Measurements from ENCODE around the gene CSTPP1.

Gene CSTPP1

DNA sequence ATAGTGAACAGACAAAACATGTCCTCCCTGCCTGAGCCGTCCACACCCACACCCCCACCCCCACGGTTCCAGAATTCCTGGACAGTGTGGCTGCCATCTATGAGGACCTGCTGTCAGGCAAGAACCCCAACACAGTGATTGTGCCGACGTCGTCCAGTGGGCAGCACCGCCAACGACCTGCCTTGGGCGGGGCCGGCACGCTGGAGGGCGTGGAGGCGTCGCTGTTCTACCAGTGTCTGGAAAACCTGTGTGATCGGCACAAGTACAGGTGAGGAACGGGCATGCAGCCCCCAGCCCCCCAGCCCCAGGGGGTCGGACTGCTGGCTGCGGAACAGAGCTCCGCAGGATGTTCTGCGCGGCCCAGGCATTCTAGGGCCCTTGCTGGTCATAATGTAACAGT is 220.4 kb downstream of the CSTPP1 start:
- no peaks in the 10 kb centered on the region for H3K27me3 ChIP-seq (ENCODE audit: control insufficient read depth in 1 of 2, insufficient read depth in 2 of 2, low read length in 2 of 2)
- H3K9me3 ChIP-seq (ENCODE audit: control insufficient read depth in 2 of 2, low read length in 2 of 2), result no peaks in the 10 kb centered on the region
- no peak overlapping the region for H3K9ac ChIP-seq (ENCODE audit: low read length in 2 of 2)
- H3K36me3 ChIP-seq (ENCODE audit: control insufficient read depth in 2 of 2, insufficient read depth in 2 of 2, low read length in 2 of 2), result peaks cover 0 to 9% of the 10 kb centered on the region in 2 donors
- no peak overlapping the region for H3K27ac ChIP-seq (ENCODE audit: low read length)
- H3K4me1 ChIP-seq (ENCODE audit: control insufficient read depth, insufficient read depth, low read length), result peaks cover 24% of the 10 kb centered on the region
- H3K4me3 ChIP-seq (ENCODE audit: low read length in 2 of 2), result no peak overlapping the region

DNA sequence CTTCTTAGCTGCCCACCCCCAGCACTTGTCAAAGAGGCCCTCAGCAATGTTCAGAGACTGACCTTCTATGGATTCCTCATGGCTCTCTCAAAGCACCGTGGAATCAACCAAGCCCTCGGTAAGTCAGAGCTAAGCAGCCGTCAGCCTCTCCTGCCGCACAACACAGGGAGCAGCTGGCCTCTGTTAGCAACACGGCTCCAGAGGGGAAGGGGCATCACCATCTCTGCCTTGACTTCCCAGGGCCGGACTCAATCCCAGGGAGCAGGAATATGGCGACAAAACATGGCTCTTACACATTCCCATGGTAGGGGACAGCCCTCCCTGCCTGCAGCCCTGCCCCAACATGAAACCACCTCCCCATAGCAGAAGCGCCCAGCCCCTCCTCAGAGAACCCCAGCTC is 221.2 kb downstream of the CSTPP1 start:
- Histone ChIP-seq H3K9ac (ENCODE audit: low read length in 2 of 2) (no peak overlapping the region), H3K36me3 (ENCODE audit: control insufficient read depth in 2 of 2, insufficient read depth in 2 of 2, low read length in 2 of 2) (peaks cover 0 to 11% of the 10 kb centered on the region in 2 donors), H3K4me1 (ENCODE audit: control insufficient read depth, insufficient read depth, low read length) (peaks cover 28% of the 10 kb centered on the region), H3K4me3 (ENCODE audit: low read length in 2 of 2) (no peak overlapping the region), H3K27me3 (ENCODE audit: control insufficient read depth in 1 of 2, insufficient read depth in 2 of 2, low read length in 2 of 2) (no peaks in the 10 kb centered on the region), H3K27ac (ENCODE audit: low read length) (no peak overlapping the region), H3K9me3 (ENCODE audit: control insufficient read depth in 2 of 2, low read length in 2 of 2) (no peaks in the 10 kb centered on the region)

DNA sequence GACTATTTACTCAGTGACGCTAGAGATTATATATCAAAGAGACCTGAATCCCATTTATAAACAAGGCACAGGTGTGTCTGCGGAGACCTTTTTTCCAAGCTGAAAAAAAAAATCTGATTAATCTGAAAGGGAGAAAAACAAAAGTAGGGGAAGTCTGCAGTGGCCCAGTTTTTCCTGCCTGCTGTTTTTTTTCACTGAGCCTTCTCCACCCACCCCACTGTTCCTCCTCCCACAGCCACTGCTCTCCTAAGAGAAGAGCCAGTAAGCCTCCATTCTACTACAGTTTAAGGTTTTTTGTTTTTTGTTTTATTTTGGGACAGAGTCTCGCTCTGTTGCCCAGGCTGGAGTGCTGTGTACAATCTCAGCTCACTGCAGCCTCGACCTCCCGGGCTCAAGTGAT is 221.7 kb downstream of the CSTPP1 start:
- Histone ChIP-seq H3K36me3 (ENCODE audit: control insufficient read depth in 2 of 2, insufficient read depth in 2 of 2, low read length in 2 of 2) (peaks cover 0 to 14% of the 10 kb centered on the region in 2 donors), H3K4me3 (ENCODE audit: low read length in 2 of 2) (no peak overlapping the region), H3K27me3 (ENCODE audit: control insufficient read depth in 1 of 2, insufficient read depth in 2 of 2, low read length in 2 of 2) (no peaks in the 10 kb centered on the region), H3K27ac (ENCODE audit: low read length) (no peak overlapping the region), H3K9ac (ENCODE audit: low read length in 2 of 2) (no peak overlapping the region), H3K4me1 (ENCODE audit: control insufficient read depth, insufficient read depth, low read length) (peaks cover 27% of the 10 kb centered on the region), H3K9me3 (ENCODE audit: control insufficient read depth in 2 of 2, low read length in 2 of 2) (no peaks in the 10 kb centered on the region)

DNA sequence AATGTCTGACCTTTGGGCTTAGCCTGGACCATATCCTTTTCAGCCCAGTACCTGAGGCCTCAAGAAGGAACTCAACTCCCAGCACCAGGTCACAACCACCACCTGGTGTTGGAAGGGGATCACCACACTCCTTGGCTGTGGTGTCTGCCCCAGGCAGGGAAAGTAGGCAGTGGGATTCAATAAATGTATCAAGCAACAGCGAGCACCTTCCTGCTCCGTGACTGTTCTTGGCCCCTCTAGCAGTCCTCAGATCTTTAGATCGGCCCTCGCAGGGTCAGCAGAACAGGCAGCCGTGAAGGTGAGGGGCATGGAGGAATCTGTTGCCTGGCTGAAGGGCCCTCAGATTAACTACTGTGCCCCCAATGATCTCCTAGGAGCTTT is 224.2 kb downstream of the CSTPP1 start:
- Histone ChIP-seq H3K36me3 (ENCODE audit: control insufficient read depth in 2 of 2, insufficient read depth in 2 of 2, low read length in 2 of 2) (peaks cover 16 to 34% of the 10 kb centered on the region in 2 donors), H3K9ac (ENCODE audit: low read length in 2 of 2) (no peak overlapping the region), H3K4me3 (ENCODE audit: low read length in 2 of 2) (no peak overlapping the region), H3K27me3 (ENCODE audit: control insufficient read depth in 1 of 2, insufficient read depth in 2 of 2, low read length in 2 of 2) (no peaks in the 10 kb centered on the region), H3K27ac (ENCODE audit: low read length) (no peak overlapping the region), H3K4me1 (ENCODE audit: control insufficient read depth, insufficient read depth, low read length) (peaks cover 23% of the 10 kb centered on the region), H3K9me3 (ENCODE audit: control insufficient read depth in 2 of 2, low read length in 2 of 2) (no peaks in the 10 kb centered on the region)

DNA sequence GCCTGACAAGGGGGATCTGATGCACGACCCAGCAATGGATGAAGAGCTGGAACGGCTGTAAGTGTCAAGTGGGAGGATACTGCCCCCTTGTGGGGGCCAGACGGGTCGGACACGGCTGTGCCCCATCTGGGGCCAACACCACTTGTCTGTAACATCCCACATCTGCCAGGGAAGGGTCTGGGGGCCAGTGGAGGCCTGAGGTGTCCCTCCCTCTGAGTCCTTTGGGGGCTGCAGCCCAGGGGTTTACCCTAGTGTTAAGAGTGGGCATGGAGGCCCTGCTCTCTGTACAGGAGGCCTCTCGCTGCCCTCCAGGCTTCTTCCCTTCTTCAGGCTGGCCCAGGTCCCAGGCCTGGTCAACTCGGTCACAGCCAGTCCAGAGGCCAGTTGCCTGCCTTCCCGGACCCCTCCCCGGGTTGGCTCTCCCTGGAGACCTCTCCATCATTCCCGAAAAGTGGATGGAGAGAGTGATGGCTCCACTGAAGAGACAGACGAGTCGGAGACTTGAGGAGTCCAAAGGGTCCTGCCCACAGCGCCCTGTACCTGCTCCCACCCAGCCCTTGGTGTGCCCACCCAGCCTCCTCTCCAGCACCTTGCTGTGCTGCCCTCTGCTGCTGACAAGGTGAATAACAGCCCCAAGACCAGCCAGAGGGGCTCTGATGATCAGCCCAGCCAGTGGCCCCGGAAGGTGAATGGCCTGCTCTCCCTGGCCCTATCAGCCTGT is 224.7 kb downstream of the CSTPP1 start:
- Histone ChIP-seq H3K4me3 (ENCODE audit: low read length in 2 of 2) (no peak overlapping the region), H3K9me3 (ENCODE audit: control insufficient read depth in 2 of 2, low read length in 2 of 2) (no peaks in the 10 kb centered on the region), H3K27me3 (ENCODE audit: control insufficient read depth in 1 of 2, insufficient read depth in 2 of 2, low read length in 2 of 2) (no peaks in the 10 kb centered on the region), H3K9ac (ENCODE audit: low read length in 2 of 2) (peak overlapping the region; percentile 13 to 36), H3K36me3 (ENCODE audit: control insufficient read depth in 2 of 2, insufficient read depth in 2 of 2, low read length in 2 of 2) (peaks cover 22 to 37% of the 10 kb centered on the region in 2 donors), H3K4me1 (ENCODE audit: control insufficient read depth, insufficient read depth, low read length) (peaks cover 23% of the 10 kb centered on the region), H3K27ac (ENCODE audit: low read length) (peak overlapping the region; percentile 31)

DNA sequence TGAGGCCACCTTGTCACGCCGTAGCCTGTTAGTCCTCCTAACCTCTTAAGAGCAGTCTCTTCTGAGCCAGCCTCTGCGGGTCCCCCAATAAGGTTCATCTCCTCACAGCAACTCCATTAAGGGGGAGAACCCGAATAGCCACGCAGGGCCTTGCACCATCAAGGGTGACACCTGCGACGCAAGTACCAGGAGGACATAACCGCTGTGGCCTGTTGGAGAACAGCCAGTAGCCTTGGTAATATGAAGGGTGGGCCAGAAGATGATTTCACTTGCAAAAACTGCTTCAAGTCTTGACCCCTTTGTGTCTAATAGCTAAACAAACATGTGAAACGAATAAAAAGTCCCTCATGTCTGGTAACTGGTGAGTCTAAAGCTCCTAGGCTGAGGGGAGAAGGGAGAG is 225.3 kb downstream of the CSTPP1 start:
- Histone ChIP-seq H3K4me3 (ENCODE audit: low read length in 2 of 2) (no peak overlapping the region), H3K9me3 (ENCODE audit: control insufficient read depth in 2 of 2, low read length in 2 of 2) (no peaks in the 10 kb centered on the region), H3K27ac (ENCODE audit: low read length) (peak overlapping the region; percentile 31), H3K36me3 (ENCODE audit: control insufficient read depth in 2 of 2, insufficient read depth in 2 of 2, low read length in 2 of 2) (peaks cover 28 to 42% of the 10 kb centered on the region in 2 donors), H3K4me1 (ENCODE audit: control insufficient read depth, insufficient read depth, low read length) (peaks cover 23% of the 10 kb centered on the region), H3K9ac (ENCODE audit: low read length in 2 of 2) (peak overlapping the region in 1 of 2 donors; percentile 13), H3K27me3 (ENCODE audit: control insufficient read depth in 1 of 2, insufficient read depth in 2 of 2, low read length in 2 of 2) (no peaks in the 10 kb centered on the region)

DNA sequence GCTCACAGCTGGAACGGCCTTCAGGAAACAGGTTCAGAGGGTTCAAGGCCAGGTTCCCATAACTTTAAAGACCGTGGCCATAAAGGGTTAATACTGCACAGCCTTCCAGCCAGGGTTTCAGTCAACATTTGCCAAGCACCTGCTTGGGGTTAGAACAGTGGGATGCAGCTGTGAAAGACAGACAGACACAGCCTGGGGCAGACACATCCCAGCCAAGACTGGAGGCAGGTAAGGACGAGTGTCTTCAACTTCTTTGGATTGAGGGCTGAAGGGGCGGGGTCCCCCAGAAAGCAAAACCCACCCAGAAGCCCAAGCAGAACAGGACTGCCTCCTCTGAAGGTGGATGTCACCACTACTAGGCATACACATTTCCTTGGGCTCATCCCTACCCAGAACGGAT is 225.9 kb downstream of the CSTPP1 start:
- Histone ChIP-seq H3K27me3 (ENCODE audit: control insufficient read depth in 1 of 2, insufficient read depth in 2 of 2, low read length in 2 of 2) (no peaks in the 10 kb centered on the region), H3K36me3 (ENCODE audit: control insufficient read depth in 2 of 2, insufficient read depth in 2 of 2, low read length in 2 of 2) (peaks cover 33 to 45% of the 10 kb centered on the region in 2 donors), H3K4me1 (ENCODE audit: control insufficient read depth, insufficient read depth, low read length) (peaks cover 23% of the 10 kb centered on the region), H3K9me3 (ENCODE audit: control insufficient read depth in 2 of 2, low read length in 2 of 2) (no peaks in the 10 kb centered on the region), H3K27ac (ENCODE audit: low read length) (peak overlapping the region; percentile 31), H3K4me3 (ENCODE audit: low read length in 2 of 2) (no peak overlapping the region), H3K9ac (ENCODE audit: low read length in 2 of 2) (no peak overlapping the region)

DNA sequence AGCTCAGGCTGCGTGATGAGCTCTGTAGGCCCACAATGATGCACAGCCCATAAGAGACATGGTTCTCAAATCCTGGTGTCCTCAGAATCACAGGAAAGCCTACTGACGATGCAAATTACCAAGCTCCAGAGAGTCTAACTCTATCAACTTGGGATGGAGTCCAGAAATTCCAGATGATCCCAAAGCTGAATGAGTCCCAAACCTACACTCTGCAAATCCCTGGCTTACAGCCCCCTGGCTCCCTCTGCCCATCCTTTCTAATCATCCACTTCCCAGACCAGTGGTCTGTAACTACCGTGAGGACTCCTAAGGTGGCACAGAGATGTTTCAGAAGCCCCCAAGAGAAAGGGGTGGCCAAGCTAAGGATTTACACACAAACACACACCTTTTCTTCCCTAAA is 226.6 kb downstream of the CSTPP1 start:
- H3K36me3 ChIP-seq (ENCODE audit: control insufficient read depth in 2 of 2, insufficient read depth in 2 of 2, low read length in 2 of 2), result peaks cover 41 to 50% of the 10 kb centered on the region in 2 donors
- H3K9ac ChIP-seq (ENCODE audit: low read length in 2 of 2), result no peak overlapping the region
- H3K27me3 ChIP-seq (ENCODE audit: control insufficient read depth in 1 of 2, insufficient read depth in 2 of 2, low read length in 2 of 2), result no peaks in the 10 kb centered on the region

DNA sequence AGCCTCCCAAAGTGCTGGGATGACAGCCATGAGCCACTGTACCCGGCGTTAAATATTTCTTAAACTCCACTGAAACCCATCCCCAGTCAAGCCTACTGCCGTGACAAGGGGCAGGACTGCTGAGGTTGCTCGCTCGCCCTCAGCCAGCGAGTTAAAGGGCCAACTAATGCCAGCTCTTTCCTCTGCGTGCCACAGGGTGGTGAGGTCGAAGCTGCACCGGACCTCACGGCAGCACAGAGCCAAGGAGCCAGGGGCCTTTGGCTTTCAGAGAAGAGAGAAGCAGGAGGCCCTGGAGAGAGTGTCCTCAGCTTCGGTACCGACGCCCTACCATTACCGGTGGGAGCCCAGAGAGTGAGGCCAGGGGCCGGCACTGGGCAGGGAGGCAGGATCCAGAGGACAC is 227.3 kb downstream of the CSTPP1 start:
- H3K36me3 ChIP-seq (ENCODE audit: control insufficient read depth in 2 of 2, insufficient read depth in 2 of 2, low read length in 2 of 2), result peaks cover 46 to 54% of the 10 kb centered on the region in 2 donors
- H3K27me3 ChIP-seq (ENCODE audit: control insufficient read depth in 1 of 2, insufficient read depth in 2 of 2, low read length in 2 of 2), result no peaks in the 10 kb centered on the region
- H3K27ac ChIP-seq (ENCODE audit: low read length), result no peak overlapping the region
- no peaks in the 10 kb centered on the region for H3K9me3 ChIP-seq (ENCODE audit: control insufficient read depth in 2 of 2, low read length in 2 of 2)
- no peak overlapping the region for H3K9ac ChIP-seq (ENCODE audit: low read length in 2 of 2)
- no peak overlapping the region for H3K4me3 ChIP-seq (ENCODE audit: low read length in 2 of 2)
- H3K4me1 ChIP-seq (ENCODE audit: control insufficient read depth, insufficient read depth, low read length), result peaks cover 23% of the 10 kb centered on the region

More for the DNA sequence above, 226.6 kb downstream of the CSTPP1 start:
- Histone ChIP-seq H3K27ac (ENCODE audit: low read length) (no peak overlapping the region), H3K4me1 (ENCODE audit: control insufficient read depth, insufficient read depth, low read length) (peaks cover 23% of the 10 kb centered on the region), H3K9me3 (ENCODE audit: control insufficient read depth in 2 of 2, low read length in 2 of 2) (no peaks in the 10 kb centered on the region), H3K4me3 (ENCODE audit: low read length in 2 of 2) (no peak overlapping the region)

DNA sequence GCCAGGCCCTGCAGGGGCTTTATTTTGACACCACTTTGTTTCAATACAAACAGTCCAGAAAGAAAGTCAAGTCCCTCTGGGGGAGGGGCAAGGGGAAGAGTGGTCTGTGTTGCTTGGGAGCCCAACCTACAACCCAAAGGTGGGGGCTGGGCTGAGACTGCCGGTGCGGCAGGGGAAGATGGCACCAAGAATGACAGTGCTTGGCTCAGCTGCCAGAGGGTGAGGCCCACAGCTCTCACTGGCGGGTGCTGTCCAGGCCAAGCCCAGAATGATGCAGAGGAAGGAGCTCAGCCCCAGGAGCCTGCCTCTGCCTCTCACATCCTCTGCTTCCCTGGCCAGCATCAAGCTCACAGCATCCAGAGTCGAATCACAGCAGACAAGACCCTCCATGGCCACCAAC is 227.8 kb downstream of the CSTPP1 start:
- Histone ChIP-seq H3K9me3 (ENCODE audit: control insufficient read depth in 2 of 2, low read length in 2 of 2) (no peaks in the 10 kb centered on the region), H3K27me3 (ENCODE audit: control insufficient read depth in 1 of 2, insufficient read depth in 2 of 2, low read length in 2 of 2) (no peaks in the 10 kb centered on the region), H3K4me3 (ENCODE audit: low read length in 2 of 2) (no peak overlapping the region), H3K4me1 (ENCODE audit: control insufficient read depth, insufficient read depth, low read length) (peaks cover 23% of the 10 kb centered on the region), H3K9ac (ENCODE audit: low read length in 2 of 2) (no peak overlapping the region), H3K36me3 (ENCODE audit: control insufficient read depth in 2 of 2, insufficient read depth in 2 of 2, low read length in 2 of 2) (peaks cover 46 to 56% of the 10 kb centered on the region in 2 donors), H3K27ac (ENCODE audit: low read length) (no peak overlapping the region)

DNA sequence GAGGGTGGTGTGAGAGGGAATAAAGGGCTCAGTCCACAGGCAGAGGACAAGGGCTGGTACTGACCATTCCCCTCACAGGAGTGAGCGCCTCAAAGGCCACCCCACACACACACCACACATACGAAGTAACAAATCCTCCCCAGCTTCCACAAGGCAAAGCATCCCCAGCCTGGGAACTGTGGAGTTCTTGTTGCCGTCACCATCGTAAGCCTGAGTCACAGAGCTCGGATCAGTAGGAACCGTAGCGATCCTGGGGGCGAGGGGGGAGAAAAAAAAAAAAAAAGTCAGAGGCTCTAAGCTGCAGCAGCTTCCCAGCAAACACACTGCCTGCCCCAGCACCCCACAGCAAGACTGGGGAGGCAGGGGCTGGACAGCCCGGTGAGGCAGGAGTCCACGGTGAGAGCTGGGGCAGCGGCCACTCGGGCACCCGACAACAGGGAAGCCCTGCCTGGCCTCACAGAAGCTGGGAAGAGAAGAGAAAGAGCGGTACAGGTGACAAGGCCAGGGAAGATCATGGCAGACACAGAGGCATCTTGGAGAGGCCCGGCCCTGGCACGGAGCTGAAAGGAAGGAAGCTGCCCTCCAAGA is 228.8 kb downstream of the CSTPP1 start:
- H3K9me3 ChIP-seq (ENCODE audit: control insufficient read depth in 2 of 2, low read length in 2 of 2), result no peaks in the 10 kb centered on the region
- peaks cover 51 to 57% of the 10 kb centered on the region in 2 donors for H3K36me3 ChIP-seq (ENCODE audit: control insufficient read depth in 2 of 2, insufficient read depth in 2 of 2, low read length in 2 of 2)

More for the DNA sequence above, 228.8 kb downstream of the CSTPP1 start:
- H3K9ac ChIP-seq (ENCODE audit: low read length in 2 of 2), result no peak overlapping the region
- no peaks in the 10 kb centered on the region for H3K27me3 ChIP-seq (ENCODE audit: control insufficient read depth in 1 of 2, insufficient read depth in 2 of 2, low read length in 2 of 2)
- peaks cover 23% of the 10 kb centered on the region for H3K4me1 ChIP-seq (ENCODE audit: control insufficient read depth, insufficient read depth, low read length)
- H3K4me3 ChIP-seq (ENCODE audit: low read length in 2 of 2), result no peak overlapping the region
- no peak overlapping the region for H3K27ac ChIP-seq (ENCODE audit: low read length)
